MM.1S (cell line): ENCODE results near the gene S100A8.

ENCODE experiments used
- CTCF ChIP-seq: fragments of 300-600 bp; sonication (generic); IDR thresholded peaks from 2 replicates; pipeline ENCODE4 v1.5.1; 2016; ENCODE audit warnings: antibody characterized with exemption, low read length, mixed read lengths
- EZH2phosphoT487 ChIP-seq: fragments of 300-600 bp; sonication (generic); IDR thresholded peaks from 2 replicates; pipeline ENCODE4 v1.6.1; 2018; ENCODE audit warnings: antibody characterized with exemption, low read length

GRCh38 chr1:153367090-153367489, 23.8 kb downstream of the S100A8 start:
- TF ChIP-seq CTCF (no peak), EZH2phosphoT487 (no peak)
